ENCODE measurements around the gene LURAP1L.

LURAP1L gene, protein sequence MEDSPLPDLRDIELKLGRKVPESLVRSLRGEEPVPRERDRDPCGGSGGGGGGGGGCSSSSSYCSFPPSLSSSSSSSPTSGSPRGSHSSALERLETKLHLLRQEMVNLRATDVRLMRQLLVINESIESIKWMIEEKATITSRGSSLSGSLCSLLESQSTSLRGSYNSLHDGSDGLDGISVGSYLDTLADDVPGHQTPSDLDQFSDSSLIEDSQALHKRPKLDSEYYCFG

DNA sequence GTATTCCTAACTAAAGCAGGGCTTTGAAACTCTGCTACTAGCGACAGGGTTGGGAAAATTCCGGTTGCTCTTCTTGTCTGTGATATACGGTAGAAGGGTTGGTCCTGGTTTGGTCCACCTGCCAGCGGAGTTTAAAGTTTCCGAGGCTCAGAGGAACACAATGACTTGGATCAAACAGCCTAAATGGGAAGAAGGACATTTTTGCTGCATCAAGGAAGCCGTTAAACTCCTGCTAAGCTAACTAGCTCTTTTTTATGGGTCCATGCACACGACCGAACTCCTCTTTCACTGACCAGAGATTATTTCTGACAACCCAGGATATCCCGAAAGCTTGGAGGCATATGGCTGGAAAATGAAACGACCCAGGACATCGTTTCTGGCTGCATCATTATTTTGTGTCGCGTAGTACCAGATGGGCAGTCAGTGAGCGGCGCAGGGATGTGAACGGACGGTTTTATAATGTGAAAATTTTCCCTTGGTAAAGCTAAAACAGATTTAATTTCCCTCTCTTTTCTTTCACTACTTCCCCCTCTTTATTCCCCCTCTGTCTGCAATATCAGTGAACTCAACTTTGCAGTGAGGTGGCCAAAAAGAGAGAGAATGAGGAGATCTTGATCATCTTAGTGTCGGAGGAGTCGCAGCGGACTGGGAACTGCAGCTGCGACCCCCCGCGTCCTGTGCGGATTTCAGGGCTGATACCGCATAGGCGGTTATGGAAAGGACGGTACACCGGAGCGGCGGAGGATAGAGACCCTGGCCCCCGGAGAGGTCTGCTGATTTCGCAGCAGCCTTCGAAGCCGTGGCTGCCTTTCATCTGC is at the start of gene LURAP1L:
Gene LURAP1L, plus strand, starts transcription at position 160 of the 818 bp plus-strand sequence. CDS start 696 bp downstream, outside the sequence.
- DNase-seq (no peak), ATAC-seq (no peak)

DNA sequence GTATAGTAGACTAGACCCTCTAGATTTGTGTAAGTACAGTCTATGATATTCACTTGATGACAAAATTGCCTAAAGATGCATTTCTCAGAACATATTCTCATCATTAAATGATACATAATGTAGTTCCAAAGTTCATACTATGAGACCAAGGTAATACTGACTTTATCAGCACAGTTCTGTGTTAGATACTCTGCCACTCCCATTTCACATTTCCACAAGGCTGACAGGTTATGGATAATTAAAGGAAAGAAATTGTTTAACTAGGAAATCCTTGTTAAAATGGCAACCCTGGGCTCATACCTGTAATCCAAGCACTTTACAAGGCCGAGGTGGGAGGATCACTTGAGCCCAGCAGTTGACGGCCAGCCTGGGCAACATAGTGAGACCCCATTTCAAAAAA is 48.0 kb upstream of the LURAP1L start:
- no peak for ATAC-seq
- no peak for DNase-seq

DNA sequence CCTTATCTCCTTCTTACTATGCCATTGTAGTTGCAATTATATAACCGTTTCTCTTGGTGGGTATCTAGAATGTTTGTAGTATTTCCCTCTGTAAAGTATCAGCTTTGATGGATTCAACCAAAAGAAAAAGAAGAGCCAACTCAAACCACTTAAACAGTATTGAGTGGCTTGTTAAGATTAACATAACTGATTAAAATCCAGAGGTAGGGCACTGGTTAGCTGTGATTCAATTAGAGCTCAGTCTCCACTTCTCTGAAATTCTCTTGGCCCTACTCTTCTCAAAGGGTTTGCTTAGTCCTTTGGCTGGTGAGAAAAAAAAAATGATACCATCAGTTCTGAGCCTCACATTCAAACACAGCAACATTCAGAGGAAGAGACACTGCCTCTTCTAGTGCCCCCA is 44.6 kb upstream of the LURAP1L start:
- no peak for ATAC-seq
- no peak for DNase-seq

DNA sequence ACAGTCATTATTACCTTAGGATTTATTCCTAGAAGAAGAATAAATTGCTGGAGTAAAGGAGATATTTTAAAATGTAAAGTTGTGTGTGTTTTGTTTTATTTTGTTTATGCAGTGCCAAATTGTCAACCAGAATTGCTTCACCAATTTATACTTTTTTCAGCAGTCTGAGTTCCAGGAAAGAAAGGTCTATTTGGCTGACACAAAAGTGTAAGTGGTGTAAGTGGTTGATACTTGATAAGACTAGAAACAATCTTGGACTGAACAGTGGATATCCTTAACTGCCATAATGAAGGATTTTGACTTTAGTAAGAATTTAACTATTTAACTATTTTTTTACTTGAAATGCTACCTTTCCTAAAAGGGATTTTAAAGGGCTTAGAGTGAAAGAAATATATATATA is 43.9 kb upstream of the LURAP1L start:
- ATAC-seq (no peak), DNase-seq (no peak)

DNA sequence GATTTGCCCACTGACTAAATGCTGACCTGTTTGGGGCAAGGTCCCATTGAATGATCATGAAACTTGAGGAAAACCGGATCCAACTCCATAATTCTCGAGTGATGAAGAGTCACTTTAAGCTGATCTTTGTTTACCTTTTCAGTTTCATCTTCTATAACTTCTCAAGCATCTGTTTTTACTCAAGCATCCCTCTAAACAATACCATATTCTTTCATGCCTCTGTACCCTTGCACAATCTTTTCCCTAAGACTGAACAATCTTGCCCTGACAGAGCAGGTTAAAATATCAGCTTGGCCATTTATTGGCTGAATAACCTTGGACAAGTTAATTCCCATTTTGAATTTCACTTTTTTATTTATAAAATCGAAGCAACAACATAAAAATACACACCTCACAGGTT is 41.8 kb upstream of the LURAP1L start:
- no peak for ATAC-seq
- no peak for DNase-seq

DNA sequence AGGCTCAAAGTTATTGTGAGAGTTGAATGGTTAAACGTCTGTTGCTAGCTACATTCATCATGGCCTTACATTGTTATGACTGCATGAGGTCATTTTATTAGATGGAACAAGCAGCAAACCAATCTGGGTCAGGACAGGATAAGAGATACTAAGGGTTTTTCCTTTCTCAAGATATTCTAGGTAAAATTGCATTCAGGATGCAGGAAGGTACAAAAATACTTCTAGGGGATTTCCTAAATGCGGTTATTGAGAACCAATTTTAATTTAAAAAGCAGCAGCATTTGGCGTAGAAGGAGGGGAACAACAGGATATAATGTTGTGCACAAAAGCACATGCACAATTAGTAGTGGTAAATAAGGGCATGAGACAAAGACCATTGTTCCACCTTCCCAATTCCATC is 39.2 kb upstream of the LURAP1L start:
- no peak for ATAC-seq
- DNase-seq: no peak

DNA sequence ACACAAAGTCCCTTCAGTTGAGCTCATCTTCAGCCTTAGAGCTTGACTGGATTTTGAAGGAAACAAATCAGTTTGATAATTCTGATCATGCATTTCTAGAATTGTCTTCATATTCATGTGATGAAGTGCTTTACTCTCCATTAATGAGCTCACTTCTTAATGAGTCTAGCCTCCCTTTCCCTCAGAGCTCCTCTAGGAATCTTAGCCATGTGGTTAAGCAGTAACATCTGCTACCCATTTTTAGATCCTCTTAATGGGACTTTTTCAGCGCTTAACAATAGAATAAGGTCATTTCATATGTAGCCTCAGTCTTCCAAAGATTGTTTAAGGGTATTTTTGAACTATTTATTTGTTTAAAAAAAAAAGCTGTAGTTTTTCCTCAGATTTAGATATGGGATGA is 36.9 kb upstream of the LURAP1L start:
- ATAC-seq (no peak), DNase-seq (no peak)

DNA sequence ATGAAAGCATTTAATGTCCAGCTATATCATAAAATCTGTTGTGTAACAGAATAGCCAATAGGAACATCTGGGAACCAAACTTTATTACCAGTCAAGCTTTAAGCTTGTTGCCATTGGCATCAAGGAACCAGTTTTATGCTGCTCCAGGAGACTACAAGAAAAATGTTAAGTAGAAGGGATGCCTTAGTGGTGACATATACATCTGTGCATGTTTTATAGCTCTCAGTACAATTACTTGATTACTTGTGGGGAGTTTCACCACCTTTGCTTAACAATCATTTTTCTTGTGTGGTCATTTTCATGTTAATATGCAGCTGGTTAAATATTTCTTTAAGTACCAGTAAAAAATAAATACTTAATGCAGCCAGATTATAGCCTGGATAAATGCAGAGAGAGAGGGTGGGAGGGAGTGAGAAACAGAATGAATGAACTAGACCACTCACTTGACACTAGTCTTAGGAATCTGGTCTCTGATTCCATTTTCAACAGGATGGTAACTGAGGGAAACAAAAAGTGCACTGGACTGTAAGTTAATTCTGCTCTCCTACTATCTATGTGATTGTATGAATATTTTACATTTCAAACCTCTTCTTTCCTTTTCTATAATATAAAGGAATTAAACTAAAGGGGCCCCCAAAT is 35.7 kb upstream of the LURAP1L start:
- ATAC-seq (no peak), DNase-seq (no peak)

DNA sequence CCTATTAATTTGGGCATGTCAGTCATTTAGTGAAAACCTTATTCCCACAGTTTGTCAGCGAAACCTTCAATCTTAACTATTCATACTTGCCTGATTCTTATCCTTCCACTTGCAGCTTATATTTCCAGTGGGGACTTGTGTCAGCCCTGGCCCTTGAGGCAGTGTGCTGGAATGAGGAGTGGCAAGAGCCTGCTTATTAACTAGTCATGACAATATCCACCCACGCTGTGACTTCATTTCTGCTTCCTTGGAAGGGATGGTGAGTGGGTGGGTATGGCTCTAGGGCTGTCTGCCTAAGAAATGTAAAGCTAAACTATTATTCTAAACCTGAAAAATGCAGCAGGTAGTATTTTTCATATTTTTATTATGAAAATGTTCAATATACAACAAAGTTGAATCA is 34.0 kb upstream of the LURAP1L start:
- ATAC-seq (no peak), DNase-seq (no peak)

DNA sequence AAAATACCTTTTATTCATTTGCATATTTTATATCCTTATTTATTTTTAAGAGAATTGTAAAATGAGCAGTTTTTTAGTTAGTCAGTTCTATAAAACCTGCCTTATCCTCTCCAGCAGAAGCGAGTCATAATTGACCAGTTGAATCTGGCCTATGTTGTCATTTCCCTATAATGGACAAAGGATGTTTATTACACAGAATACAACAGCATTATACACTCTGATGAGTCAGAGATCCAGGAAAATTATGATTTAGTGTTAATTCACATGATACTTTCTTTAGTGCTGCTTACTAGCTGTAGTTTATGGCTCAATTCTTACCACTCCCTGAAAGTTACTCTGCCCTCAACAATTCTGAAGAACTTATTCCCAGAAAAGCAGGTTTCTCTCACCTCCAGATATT is 26.8 kb upstream of the LURAP1L start:
- ATAC-seq: no peak

DNA sequence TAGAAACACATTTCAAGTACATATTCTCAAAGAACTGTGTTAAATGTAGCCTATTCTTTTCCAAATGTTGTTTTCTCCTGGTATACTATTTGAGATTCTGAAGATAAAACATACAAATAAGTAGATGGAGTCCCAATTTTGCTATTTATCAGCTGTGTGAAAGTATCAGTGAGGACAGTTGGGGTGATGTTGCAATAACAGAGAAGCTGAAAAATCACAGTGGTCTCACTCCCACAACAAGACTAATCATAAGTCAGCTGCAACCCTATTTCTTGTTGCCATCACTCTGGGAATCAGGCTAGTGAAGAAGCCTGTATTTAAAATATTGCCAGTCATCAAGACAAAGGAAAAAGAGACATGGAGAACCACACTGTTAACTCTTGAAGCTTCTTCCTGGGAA is 25.9 kb upstream of the LURAP1L start:
- DNase-seq: no peak
- no peak for ATAC-seq

More for the DNA sequence above, 26.8 kb upstream of the LURAP1L start:
- no peak for DNase-seq

DNA sequence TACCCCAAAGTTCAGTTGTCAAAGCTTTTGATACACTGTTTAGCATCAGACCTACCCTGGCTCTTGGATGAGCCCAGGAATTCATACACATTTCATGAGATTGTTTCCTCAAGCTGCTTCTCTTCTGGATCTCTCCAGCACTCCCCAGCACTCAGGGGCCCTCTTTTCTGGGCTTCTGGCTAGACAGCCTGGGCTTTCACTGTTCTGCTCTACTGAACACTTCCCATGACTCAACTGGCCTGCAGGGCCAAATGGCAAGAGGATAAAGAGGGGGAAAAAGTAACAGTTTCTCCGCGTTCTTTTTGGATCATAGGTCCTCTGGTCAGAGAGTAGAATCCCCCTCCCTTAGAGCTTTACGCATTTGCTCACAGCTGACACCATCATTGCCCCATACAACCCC is 20.9 kb upstream of the LURAP1L start:
- ATAC-seq (no peak), DNase-seq (no peak)

DNA sequence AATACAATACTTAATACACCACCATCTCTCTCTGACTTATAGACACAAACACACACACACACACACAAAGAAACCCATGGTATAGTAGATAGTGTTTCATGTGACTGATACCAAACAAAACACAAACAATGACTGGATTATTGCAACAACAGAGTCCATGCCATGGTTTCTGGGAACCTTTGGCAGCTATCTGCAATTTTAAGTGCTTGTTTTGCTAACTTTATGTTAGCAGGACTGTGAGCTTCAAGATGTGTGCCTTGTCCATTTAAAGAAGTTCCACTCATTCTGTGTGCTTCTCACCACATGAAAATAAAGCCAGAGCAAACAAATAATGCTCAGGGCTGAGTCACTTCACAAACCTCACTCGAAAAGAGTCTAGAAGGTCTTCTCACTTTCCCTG is 15.1 kb upstream of the LURAP1L start:
- ATAC-seq (no peak), DNase-seq (no peak)

DNA sequence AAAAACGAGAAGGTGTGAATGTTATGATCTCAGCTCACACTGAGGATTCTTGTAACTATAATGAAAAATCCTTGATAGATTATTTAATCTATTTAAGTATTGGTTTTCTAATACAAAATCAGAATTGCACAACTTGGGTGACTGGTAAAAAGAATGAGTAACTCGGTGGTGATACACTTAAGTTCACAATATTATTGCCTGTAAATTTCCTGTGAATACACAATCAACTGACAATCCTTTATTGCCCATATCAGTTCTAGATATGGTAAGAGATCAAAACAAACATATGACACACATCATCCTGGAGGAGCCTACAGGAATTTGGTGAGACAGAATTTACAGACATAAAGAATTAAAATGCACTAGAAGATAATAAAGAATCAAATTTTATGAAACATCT is 14.1 kb upstream of the LURAP1L start:
- DNase-seq: no peak
- ATAC-seq: no peak

DNA sequence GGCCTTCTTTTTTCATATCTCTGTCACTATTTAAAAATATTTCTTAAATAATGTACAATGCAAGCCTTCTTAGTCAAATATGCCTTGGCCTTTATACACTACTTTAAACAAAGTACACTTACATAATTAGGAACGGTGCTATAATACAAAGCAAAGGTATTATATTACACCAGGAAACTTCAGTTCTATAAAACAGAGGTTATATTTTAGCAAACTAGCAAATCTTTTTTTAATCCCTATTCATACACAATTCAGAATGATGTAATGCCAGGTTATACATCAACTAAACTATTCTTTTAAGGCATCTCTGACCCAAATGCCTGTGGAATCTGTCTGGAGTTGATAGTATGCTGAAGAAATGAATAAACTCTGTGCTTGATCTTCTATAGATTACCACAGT is 10.7 kb upstream of the LURAP1L start:
- DNase-seq (no peak), ATAC-seq (no peak)

DNA sequence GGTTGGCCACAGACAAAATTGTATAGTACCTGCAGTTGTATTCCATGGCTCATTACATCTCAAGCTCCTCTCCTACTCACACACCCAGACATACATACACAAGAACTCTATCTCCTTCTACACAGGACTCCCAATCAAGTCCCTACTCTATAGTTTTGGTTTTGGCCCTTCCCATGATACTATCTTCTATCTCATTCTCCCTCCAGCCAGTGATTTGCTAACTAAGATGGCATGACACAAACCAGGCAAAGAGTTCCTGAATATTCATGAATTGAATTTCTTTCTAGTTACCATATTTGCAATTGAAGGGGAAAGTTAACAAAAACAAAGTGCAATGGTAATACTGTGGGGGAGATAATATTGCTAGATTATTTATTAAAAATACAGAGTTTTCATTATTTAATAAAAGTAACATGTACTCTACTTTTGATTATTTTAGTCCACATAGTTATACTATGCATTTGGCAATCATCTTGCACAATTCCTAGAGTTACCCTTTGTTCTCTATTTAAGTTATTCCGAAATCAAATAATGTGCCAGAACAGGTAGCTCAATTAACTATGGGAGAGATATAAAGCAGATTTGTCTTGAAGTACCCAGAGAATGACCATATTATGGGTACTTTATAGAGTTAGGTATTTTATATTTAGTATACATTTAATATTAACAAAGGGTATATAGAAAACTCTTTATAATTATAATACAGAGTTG is 9.6 kb upstream of the LURAP1L start:
- DNase-seq (no peak), ATAC-seq (no peak)

DNA sequence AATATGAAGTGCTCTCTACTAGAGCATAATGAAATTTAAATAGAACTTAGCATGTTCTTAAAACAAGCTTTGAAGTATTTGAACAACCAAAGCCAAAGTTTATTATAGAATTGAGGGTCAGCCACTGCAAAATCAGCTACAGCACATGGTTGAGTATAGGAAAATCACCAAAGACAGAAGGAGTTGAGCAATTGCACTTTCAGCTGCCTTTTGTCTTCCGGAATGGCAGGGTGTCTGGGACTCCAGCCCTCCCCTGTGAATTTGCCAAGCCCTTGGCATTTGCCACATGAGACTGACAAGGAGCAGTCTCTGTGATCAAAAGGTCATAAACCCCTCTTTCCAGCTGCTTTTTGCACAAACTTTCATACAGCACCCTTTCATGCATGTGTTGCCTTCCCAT is 8.5 kb upstream of the LURAP1L start:
- ATAC-seq (no peak), DNase-seq (no peak)

DNA sequence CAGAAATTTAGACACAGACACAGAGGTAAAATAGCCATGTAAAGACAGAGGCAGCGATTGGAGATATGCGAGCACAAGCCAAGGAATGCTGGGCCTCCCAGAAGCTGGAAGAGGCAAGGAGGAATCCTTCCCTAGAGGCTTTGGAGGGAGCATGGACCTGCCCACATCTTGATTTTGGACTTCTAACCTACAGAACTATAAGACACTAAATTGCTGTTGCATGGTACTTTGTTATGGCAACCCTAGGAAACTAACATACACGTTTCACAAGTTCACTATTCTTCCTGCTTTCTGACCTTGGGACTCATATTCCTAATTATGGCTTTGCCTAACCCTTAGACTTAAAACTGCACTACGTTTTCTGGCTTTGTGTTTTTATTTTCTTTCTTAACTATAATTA is 4.6 kb upstream of the LURAP1L start:
- DNase-seq (no peak), ATAC-seq (no peak)

DNA sequence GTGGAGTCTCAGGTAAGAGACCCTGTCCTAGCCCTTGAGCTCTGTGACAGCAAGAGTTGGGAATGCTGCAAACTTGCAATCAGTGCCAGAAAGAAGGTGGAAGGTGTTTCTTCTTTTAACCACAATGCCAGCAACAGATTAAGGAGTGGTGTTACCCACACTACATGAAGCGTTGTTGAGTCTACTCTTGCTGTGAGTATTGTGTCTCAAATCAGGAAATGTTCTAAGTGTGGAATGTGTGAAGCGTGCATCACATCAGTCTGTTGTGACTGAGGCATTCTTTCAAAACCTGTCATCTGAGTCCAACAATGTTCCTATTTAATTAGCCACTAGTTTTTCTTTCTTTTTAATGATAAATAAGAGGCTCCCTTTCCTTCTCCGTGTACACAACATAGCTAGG is 2.9 kb upstream of the LURAP1L start:
- no peak for ATAC-seq

DNA sequence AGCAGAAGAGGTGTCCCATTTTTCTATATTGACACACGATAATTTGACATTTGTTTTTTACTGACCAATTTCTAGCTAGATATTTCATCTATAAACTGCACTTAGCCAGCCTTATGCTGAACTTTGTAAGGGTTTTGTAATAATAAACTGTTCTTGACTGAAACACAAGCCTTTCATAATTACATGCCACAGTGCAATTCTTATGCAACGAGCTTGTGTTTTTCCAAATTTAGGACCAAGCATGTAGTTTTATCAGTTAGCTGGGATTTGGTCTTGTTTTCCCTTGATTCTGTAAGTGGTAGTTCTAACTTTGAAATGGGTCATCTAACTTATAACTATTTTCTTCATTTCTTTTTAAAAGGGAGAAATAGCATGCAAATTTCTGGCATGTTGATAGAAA is 1.3 kb upstream of the LURAP1L start:
- no peak for DNase-seq
- no peak for ATAC-seq

More for the DNA sequence above, 2.9 kb upstream of the LURAP1L start:
- DNase-seq: no peak

DNA sequence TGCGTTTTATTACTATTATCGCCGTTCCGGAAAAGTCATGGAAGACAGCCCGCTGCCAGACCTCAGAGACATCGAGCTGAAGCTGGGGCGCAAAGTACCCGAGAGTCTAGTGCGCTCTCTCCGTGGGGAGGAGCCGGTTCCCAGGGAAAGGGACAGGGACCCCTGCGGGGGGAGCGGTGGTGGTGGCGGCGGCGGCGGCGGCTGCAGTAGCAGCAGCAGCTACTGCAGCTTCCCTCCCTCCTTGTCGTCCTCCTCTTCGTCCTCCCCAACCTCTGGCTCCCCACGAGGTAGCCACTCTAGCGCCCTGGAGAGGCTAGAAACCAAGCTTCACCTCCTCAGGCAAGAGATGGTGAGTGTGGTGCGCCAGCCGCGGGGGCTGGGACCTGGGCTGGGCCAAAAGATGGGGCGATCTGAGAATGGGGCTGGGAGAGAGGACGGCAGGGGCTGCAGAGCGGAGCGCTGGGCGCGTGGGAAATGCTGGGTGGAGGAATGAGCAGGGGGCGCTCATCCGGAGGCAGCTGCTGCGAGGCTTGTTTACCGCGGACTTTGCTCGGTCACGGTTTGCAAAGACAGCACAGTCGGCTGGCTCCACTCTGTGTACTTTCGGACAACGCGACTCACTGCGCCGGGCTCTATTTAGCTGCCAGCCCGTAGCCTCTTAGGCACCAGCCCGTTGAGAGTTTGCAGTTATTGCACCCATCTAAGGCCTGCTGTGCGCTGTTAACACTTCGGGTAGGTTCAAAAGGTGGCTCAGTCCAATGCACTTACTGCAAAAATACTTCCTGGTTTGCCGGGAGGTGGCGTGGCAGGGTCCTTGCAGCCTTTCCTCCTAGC is 1.1 kb downstream of the LURAP1L start:
- ATAC-seq (no peak), DNase-seq (no peak)

DNA sequence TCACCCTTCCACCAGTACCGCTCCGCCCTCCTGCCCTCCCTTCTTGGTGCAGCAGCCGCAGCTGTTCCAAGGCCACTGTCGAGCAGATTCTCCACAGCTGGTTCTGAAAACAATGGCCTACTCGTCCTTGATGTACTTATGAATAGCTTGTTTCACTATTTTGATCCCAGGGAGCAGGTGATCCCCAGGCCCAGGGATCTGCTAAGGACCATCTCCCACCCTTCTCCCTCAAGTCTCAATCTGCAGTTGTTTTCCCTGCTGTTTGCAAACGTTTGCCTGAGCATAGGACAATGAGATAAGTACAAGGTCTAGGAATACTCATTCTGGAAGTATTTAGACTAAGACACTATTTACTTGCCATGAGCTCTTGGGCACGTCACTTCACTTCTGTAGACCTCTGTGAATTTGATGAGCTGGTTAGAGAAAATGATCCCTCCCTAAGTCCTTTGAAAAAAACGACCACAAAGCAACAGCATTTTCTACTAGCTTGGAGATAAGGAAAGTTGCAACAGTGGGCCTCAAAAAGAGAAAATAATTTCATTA is 1.8 kb downstream of the LURAP1L start:
- DNase-seq (peak; percentile 5), ATAC-seq (no peak)

Measured in stimulated activated naive CD8-positive, alpha-beta T cell treated with anti-CD3 and anti-CD28 coated beads, Interleukin-15, Interleukin-2, amounts not matched to agents 100 U/mL and 50 U/mL, for 24 hours (primary cell).